Activated naive CD4-positive, alpha-beta T cell treated with anti-CD3 and anti-CD28 coated beads, Interleukin-2, amount 50 U/mL, for 24 hours (primary cell): Measurements from ENCODE around the gene ADIPOR2.
A peak's percentile ranks its signal among the peaks of the same experiment; 100 is the strongest.

Experiments
- H3K27ac Mint-ChIP-seq: one replicate; pipeline ENCODE4 v1.8.0; 2021; ENCODE audit warnings: mild to moderate bottlenecking, mixed read lengths
- H3K27me3 Mint-ChIP-seq: one replicate; pipeline ENCODE4 v1.8.0; 2021; ENCODE audit warnings: mixed read lengths
- H3K36me3 Mint-ChIP-seq: one replicate; pipeline ENCODE4 v1.8.0; 2021; ENCODE audit warnings: mixed read lengths
- H3K4me1 Mint-ChIP-seq: one replicate; pipeline ENCODE4 v1.8.0; 2021; ENCODE audit warnings: mixed read lengths
- H3K4me3 Mint-ChIP-seq: one replicate; pipeline ENCODE4 v1.8.0; 2021; ENCODE audit warnings: mild to moderate bottlenecking, mixed read lengths
- H3K9me3 Mint-ChIP-seq: one replicate; pipeline ENCODE4 v1.8.0; 2021; ENCODE audit warnings: mixed read lengths

The ADIPOR2 gene

DNA sequence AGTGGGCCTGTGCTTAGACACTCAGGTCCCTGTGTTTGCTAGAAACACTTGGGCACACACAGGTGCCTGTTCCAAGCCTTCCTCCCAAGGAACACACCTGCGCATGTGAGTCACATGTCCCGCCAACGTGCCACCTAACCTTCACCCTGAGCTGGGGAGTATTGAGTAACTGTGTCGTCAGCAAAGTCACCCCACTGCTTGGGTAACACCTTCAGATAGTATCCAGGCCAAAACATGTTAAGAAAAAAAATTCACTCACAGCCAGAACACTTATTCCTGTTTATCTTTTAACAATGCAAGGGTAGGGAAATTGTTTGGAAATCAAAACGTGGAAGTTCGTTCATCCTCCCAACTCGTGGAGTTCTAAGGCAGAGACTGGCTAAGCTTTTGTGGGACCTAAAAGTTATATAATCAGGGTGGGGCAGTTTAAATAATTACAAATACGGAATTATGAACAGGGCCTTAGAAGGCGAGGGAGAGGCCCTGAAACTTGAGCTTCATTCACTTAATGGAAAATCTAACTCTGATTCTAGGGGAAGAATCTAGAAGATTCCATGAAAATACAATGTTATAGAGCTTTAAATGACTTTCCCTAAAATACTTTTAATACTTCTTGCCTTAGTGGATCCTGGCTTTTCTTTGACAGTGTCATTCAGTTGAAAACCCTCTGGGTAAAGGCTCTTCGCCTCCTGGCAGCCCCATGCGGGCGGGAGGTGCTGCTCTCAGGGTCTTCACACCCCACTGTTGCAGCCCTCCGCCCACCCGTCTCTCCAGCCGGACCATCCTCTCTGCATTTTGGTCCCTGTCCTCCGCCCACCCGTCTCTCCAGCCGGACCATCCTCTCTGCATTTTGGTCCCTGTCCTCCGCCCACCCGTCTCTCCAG, 30.3 kb upstream of the ADIPOR2 start:
- Mint-ChIP-seq H3K4me1 (peaks cover 30% of the 10 kb centered on the region), H3K36me3 (no peaks in the 10 kb centered on the region), H3K27ac (peak overlapping the region; percentile 68), H3K27me3 (no peaks in the 10 kb centered on the region), H3K9me3 (no peaks in the 10 kb centered on the region), H3K4me3 (peak overlapping the region; percentile 50)

DNA sequence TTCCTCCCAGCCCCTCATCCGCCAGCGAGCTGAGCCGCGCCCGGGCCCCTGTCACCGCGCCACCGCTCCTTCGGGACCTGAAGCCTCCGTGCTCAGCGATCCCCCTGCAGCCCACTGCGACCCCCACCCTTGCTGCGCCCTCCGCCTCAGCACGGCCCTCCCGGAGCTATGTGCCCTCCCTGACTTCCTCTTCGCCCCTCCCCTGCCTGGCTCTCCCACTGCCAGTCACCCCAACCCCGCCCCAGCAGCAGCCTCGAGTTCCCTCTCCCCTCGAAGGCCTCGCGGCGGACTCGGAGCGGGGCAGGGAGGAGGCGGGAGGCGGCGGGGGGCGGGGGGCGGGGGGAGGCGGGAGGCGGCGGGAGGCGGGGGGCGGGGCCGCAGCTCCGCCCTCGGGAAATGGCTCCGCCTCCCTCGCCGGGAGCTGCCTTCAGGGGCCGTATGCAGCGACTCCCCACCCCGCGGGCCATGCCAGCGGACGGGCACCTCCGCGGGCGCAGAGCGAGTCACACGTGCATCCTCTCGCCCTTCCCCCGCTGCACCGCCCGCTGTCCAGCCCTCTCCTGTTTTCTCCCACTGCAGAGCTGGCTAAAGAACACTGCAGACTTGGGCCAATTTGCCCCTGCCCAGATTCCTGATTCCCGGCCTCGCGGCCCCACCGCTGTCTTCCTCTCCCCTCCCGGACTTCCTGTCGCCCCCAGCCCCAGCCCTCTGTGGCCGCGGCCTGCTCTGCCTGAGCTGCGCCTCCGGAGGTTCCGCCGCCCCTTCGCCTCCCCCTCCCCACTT, 29.1 kb upstream of the ADIPOR2 start:
- peaks cover 40% of the 10 kb centered on the region for H3K4me1 Mint-ChIP-seq
- no peaks in the 10 kb centered on the region for H3K9me3 Mint-ChIP-seq
- no peaks in the 10 kb centered on the region for H3K36me3 Mint-ChIP-seq
- peak overlapping the region; percentile 76 for H3K27ac Mint-ChIP-seq
- H3K4me3 Mint-ChIP-seq, result peak overlapping the region; percentile 83
- no peaks in the 10 kb centered on the region for H3K27me3 Mint-ChIP-seq

DNA sequence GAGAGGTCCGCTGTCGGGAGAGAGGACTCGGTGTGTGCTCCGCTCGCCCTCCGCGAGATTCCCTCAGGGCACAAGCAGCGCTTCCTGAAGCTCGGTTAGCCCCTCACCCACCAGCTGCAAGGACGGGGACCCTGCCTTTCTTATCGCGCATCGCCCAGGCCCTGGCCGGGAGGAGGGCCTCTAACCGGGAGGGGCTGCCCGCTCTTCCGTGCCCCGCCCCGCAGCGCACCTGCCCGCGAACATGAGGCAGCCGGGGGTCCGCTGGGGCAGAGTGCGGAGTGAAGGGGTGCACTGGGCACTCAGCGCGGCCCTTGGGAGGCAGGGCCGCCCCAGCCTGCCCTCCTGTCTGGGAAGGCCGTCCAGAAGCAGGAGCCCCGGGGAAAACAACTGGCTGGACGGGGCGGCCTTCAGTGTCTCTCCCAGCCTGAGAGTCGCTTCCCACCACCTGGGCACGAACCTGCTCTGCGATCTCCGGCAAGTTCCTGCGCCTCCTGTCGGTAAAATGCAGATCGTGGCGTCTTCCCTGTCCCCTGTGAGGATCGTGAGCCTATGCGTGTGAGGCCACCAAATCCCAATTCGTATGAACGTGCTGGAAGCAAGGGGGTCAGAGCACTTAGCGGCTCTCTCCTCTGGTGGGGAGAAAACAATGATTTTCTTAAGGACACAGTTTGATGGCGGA, 28.0 kb upstream of the ADIPOR2 start:
- Mint-ChIP-seq H3K4me3 (peak overlapping the region; percentile 88), H3K4me1 (peaks cover 49% of the 10 kb centered on the region), H3K27me3 (no peaks in the 10 kb centered on the region), H3K9me3 (no peaks in the 10 kb centered on the region), H3K36me3 (no peaks in the 10 kb centered on the region), H3K27ac (peak overlapping the region; percentile 98)

DNA sequence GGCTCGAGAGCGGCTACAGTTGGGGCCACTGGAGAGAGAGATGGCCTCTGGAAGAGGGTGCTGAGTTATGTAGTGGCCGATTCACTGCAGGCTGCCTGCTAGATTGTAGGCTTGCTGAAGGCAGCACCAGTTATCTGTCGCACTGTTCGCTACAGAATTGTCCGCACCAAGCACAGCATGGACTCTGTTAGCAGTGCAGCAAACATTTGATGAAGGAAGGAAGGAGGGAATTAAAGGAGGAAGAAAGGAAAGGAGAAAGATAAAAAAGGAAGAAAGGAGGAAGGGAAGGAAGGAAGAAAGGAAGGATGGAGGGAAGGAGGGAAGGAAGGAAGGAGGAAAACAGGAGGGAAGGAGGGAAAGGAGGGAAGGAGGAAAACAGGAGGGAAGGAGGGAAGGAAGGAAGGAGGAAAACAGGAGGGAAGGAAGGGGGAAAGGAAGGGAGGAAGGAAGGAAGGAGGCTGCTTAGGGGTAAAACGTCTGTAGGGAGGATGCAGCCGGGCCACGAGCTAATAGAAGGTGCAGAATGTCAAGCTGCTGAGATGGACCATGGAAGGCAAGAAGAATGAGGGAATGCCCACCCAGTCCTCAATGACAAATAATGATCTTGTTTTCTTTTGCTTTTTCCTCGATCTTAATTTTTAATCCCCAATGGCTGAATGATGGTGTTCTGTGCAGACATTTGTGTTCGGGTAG, 27.3 kb upstream of the ADIPOR2 start:
- Mint-ChIP-seq H3K4me3 (peak overlapping the region; percentile 53), H3K9me3 (no peaks in the 10 kb centered on the region), H3K27ac (peak overlapping the region; percentile 82), H3K4me1 (peaks cover 54% of the 10 kb centered on the region), H3K27me3 (no peaks in the 10 kb centered on the region), H3K36me3 (no peaks in the 10 kb centered on the region)

DNA sequence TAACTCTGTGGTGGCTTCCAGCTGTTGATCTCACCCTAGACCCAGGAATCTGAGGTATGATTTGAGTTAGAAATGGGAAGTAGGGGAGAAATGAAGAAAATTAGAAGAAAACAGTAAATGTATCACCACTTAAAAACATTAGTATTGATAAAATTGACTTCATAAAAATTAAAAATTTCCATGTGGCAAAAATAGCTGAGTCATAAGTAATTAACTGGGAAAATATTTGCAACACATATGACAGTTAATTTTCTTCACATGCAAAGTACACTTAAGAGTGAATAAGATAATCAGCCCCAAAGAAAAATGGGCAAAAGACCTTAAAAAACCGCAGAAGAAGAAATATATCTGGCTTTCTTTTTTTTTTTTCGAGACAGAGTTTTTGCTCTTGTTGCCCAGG, 25.5 kb upstream of the ADIPOR2 start:
- H3K27ac Mint-ChIP-seq, result no peak overlapping the region
- H3K27me3 Mint-ChIP-seq, result no peaks in the 10 kb centered on the region
- peaks cover 59% of the 10 kb centered on the region for H3K4me1 Mint-ChIP-seq
- no peaks in the 10 kb centered on the region for H3K36me3 Mint-ChIP-seq
- H3K4me3 Mint-ChIP-seq, result no peak overlapping the region
- H3K9me3 Mint-ChIP-seq, result no peaks in the 10 kb centered on the region

DNA sequence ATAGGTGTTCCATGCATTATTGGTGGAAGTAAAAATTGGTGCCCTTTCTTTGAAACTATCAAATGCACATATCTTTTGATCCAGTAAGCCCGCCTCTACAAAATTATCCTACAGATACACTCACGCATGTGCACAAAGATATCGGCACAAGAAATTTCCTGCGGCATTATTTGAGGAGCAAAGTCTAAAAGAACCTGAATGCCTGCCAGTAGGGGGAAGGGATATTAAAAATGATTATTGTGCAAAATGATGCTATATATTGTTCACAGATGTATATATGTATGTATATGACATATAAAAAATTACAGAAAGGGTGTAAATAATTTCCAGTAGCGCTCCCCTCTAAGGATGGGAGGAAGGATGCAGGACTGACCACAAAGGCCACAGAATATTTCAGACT, 24.7 kb upstream of the ADIPOR2 start:
- H3K4me3 Mint-ChIP-seq, result no peak overlapping the region
- no peaks in the 10 kb centered on the region for H3K27me3 Mint-ChIP-seq
- no peaks in the 10 kb centered on the region for H3K9me3 Mint-ChIP-seq
- no peaks in the 10 kb centered on the region for H3K36me3 Mint-ChIP-seq
- H3K4me1 Mint-ChIP-seq, result peaks cover 54% of the 10 kb centered on the region
- H3K27ac Mint-ChIP-seq, result no peak overlapping the region

DNA sequence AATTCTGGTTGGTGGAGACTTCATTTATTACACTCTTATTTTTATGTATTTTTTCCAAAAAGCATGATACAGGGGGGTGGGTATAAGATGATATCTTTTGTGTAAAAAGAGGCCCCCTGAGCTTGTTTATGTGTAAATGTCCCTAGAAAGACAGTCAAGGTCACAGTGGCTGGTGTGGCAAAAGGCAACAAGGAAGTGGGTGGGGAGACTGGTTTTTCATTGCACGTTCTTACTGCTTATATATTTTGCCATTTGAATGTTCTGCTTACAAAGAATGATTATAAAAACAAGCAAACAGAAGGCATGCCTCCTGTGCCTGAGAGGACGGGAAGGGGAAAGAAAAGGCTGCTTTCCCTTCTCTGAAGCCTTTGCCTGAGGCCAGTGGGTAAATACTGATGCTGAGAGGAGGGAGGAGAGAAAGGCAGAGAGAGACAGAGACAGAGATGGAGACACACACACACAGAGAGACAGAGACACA, 24.1 kb upstream of the ADIPOR2 start:
- Mint-ChIP-seq H3K4me1 (peaks cover 54% of the 10 kb centered on the region), H3K36me3 (no peaks in the 10 kb centered on the region), H3K27ac (peak overlapping the region; percentile 41), H3K27me3 (no peaks in the 10 kb centered on the region), H3K9me3 (no peaks in the 10 kb centered on the region), H3K4me3 (peak overlapping the region; percentile 51)

DNA sequence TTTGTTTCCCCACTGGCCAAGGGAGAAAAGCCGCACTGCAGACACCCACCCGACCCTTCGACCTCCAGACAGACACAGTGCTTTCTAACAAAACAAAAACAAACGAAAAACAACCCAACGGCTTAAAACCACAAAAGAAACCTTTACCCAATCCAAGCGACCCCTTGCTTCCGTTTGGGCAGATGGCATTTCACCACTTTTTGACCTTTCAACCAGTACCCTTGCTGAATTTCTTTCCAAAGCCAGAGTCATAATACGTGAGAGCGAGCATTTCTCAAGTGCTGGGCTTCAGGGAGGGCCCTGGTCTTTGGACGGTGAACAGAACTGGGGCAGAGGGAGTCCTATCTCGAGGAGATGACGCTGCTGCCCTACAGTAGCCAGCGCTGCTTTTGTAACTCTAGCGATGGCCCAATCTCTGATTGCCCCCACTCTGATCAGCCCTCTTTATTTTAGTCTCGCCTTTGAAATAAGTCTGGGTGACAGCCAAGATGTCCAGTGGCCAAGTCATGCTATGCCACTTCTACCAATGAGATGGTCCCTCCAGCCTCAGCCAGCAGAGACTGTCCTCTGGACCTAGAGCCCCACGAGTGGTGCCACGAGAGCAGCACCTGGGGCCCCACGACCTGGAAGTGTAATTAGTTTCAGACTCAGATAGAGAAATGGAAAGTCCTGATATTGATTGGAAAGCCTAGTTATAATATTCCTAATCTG, 21.9 kb upstream of the ADIPOR2 start:
- no peaks in the 10 kb centered on the region for H3K27me3 Mint-ChIP-seq

DNA sequence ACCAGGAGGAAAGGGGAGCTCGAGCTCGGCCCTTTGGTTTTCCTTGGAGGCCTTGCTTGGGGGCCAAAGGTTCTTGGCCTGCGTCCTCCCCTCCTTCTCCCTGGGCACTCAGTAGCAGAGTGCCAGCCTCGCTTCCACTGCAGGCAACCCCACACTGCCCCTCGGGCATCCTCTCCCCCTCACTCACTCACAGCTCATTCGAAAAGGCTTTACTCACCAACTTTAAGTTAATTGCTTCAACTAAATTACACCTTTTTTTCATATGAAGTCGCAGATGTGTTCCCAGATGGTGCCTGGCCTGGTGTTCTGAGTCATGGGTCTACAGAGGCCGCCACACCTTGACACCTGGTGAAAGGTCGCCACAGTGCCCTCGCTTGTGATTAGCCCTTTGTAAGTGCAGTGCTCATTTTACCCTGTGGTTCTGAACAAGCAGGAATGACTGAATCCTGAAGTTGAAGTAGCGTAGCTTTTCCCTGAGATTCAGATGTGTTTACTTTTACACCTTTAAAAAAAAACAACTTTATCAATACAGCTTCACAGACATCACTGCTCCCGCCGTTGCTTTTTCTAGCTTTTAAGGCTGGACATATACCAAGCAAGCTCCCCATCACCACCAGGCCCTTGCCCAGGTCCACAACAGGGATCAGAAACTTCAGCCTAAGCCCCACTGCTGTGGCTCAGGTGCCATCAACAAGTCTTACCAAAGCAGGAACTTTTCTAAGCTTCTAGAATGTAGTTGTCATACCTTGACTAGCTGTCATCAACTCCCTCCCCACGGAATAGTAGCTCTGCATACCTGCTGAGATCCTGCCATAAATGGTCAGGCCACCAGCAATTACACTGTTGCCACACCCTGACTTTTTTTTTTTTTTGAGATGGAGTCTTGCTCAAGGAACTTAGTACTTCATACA, 20.3 kb upstream of the ADIPOR2 start:
- Mint-ChIP-seq H3K27ac (no peak overlapping the region), H3K4me3 (no peak overlapping the region), H3K36me3 (no peaks in the 10 kb centered on the region), H3K4me1 (peaks cover 32% of the 10 kb centered on the region), H3K27me3 (no peaks in the 10 kb centered on the region), H3K9me3 (no peaks in the 10 kb centered on the region)

More for the DNA sequence above, 21.9 kb upstream of the ADIPOR2 start:
- H3K9me3 Mint-ChIP-seq, result no peaks in the 10 kb centered on the region
- no peak overlapping the region for H3K27ac Mint-ChIP-seq
- H3K4me1 Mint-ChIP-seq, result peaks cover 43% of the 10 kb centered on the region
- H3K4me3 Mint-ChIP-seq, result peak overlapping the region; percentile 5
- no peaks in the 10 kb centered on the region for H3K36me3 Mint-ChIP-seq

DNA sequence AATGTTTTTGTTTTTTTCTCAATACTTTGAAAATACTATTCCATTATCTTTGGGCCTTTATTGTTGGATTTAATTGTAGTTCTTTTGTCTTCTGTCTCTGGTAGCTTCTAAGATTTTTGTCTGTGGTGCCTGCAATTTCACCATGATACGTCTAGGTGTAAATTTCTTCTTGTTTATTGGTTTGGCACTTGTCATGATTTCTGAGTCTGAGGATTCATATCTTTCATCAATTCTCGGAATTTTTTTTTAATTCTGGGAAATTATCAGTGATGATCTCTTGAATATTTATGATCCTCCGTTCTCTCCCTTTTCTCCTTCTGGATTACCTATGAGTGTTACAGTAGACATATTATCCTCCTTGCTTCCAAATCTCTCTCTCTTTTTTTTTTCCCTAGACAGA, 14.8 kb upstream of the ADIPOR2 start:
- H3K27me3 Mint-ChIP-seq, result no peaks in the 10 kb centered on the region
- H3K36me3 Mint-ChIP-seq, result no peaks in the 10 kb centered on the region
- H3K9me3 Mint-ChIP-seq, result no peaks in the 10 kb centered on the region
- H3K4me3 Mint-ChIP-seq, result no peak overlapping the region
- no peak overlapping the region for H3K27ac Mint-ChIP-seq
- no peaks in the 10 kb centered on the region for H3K4me1 Mint-ChIP-seq

DNA sequence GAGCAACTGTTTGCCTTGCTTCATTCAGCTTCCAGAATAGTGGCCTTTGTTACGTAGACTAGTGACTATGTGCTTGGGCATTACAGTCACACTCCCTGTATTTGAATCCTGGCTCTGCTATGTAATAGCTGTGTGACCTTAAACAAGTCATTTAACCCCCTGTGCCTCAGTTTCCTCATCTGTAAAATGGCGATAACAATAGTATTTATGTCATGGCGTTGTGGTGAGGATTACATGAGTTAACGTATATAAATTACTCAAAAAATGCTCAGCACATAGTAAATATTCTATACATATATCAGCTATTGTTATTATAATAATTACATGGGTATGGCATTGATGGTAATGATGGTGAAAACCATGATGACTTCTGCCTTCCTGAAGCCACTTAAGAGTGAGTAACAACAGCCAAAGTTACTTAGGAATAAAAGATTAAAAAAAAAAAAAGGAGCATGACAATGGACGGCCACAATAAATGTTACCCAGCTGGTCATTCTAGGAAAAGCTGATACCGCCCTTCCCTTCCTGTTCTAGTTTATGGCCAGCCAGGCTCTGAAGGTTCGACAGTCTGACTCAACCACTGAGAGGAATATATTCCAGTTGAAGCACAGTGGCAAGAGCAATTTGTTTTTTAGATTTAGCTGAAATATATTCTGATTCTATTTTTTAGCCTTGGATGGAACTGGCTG, 9.9 kb upstream of the ADIPOR2 start:
- Mint-ChIP-seq H3K9me3 (no peaks in the 10 kb centered on the region), H3K4me1 (no peaks in the 10 kb centered on the region), H3K4me3 (no peak overlapping the region), H3K27me3 (no peaks in the 10 kb centered on the region), H3K27ac (no peak overlapping the region), H3K36me3 (no peaks in the 10 kb centered on the region)

DNA sequence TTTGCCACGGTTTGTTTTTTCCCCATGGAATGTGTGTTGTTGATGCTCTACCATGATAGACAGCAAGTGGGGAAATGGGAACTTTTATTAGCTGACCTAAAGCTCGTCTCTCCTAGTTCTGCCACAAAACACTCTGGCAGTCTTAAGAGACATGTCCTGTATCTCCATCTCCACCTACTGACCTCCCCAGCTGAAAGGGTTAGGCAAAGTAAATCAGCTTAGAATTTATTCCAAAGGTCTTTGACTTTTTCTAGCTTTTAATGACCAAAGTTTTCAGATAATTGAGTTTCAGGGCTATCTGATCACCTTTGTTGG, 9.4 kb upstream of the ADIPOR2 start:
- no peak overlapping the region for H3K4me3 Mint-ChIP-seq
- H3K4me1 Mint-ChIP-seq, result no peaks in the 10 kb centered on the region
- no peaks in the 10 kb centered on the region for H3K9me3 Mint-ChIP-seq
- no peak overlapping the region for H3K27ac Mint-ChIP-seq
- H3K36me3 Mint-ChIP-seq, result no peaks in the 10 kb centered on the region
- H3K27me3 Mint-ChIP-seq, result no peaks in the 10 kb centered on the region

DNA sequence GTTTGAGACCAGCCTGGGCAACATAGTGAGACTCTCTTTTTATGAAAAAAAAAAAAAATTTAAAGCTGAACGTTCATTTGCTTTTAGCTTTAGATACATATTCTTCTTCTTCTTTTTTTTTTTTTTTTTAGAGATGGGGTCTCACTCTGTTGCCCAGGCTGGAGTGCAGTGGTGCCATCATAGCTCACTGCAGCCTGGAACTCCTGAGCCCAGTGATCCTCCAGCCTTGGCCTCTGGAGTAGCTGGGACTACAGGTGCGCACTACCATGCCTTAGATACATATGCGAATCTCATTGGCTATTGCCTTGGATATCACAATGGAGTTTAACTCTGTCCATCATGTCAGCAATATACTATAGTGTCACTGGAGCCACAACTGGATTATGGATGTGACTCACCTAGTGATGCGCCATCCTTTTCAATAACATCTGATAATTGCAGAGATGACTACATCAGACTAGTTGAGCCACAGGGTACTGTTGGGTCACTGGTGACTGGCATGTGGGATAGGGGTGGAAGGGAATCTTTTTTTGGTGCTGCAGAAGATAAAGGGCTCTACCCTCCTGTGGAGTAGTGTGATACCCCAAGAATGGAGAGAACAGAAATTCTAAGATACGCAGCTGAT, 2.7 kb upstream of the ADIPOR2 start:
- H3K27ac Mint-ChIP-seq, result no peak overlapping the region
- peaks cover 30% of the 10 kb centered on the region for H3K4me1 Mint-ChIP-seq
- H3K27me3 Mint-ChIP-seq, result no peaks in the 10 kb centered on the region
- no peaks in the 10 kb centered on the region for H3K9me3 Mint-ChIP-seq
- H3K36me3 Mint-ChIP-seq, result no peaks in the 10 kb centered on the region
- no peak overlapping the region for H3K4me3 Mint-ChIP-seq
